Measurements from ENCODE around the gene CACNA2D3. TPM values are rescaled to one million over a fixed set of nuclear protein-coding genes. Genes with fewer than 3 reads are reported as not detected.

Gene CACNA2D3
- total RNA-seq, 6 donors from 2014 or later, result 2.9 to 16.8 (median 4.9) TPM

DNA sequence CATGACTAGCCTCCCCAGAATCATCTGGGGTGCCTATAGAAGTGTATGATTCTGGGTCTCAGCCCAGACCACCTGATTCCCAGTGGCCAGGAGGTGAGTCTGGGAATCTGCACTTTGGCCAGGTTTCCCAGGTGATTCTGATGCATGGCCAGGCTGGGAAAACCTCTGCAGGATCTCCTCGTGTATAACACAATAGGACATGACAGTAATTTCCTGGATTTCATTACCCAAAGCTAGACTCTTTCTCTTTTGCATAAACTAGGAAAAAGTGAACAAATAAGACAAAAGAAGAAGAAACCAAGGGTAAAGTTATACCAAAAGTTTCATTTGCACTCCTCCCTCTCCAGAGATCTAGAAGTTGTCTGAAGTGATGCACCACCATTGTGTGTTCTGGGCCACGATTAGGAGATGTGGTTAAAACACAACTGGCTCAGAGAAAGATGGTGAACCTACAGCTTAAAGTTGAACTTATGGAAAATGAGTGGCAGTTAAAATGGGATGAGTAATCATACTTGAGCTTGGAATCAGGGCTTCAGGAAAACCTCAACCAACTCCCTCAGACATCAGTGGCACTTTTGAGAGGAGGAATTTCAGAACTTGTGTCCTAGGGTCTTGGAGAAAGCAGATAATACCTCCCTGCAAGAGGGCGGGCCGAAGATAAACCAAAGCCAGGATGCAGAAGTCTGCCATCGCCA, 914.7 kb downstream of the CACNA2D3 start:
- Histone ChIP-seq H3K4me3 (no peak overlapping the region), H3K36me3 (no peaks in the 10 kb centered on the region), H3K9me3 (no peaks in the 10 kb centered on the region), H3K4me1 (no peaks in the 10 kb centered on the region), H3K27me3 (no peaks in the 10 kb centered on the region), H3K27ac (no peak overlapping the region)
- no peak for TF ChIP-seq EP300 (IDR thresholded peaks at IDR 0.05)
- no peak for TF ChIP-seq POLR2AphosphoS5 (IDR thresholded peaks at IDR 0.05)
- no peak for TF ChIP-seq POLR2A (IDR thresholded peaks at IDR 0.05)
- TF ChIP-seq, protein P1, sequence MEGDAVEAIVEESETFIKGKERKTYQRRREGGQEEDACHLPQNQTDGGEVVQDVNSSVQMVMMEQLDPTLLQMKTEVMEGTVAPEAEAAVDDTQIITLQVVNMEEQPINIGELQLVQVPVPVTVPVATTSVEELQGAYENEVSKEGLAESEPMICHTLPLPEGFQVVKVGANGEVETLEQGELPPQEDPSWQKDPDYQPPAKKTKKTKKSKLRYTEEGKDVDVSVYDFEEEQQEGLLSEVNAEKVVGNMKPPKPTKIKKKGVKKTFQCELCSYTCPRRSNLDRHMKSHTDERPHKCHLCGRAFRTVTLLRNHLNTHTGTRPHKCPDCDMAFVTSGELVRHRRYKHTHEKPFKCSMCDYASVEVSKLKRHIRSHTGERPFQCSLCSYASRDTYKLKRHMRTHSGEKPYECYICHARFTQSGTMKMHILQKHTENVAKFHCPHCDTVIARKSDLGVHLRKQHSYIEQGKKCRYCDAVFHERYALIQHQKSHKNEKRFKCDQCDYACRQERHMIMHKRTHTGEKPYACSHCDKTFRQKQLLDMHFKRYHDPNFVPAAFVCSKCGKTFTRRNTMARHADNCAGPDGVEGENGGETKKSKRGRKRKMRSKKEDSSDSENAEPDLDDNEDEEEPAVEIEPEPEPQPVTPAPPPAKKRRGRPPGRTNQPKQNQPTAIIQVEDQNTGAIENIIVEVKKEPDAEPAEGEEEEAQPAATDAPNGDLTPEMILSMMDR (IDR thresholded peaks at IDR 0.05), result no peak
- DNase-seq (no peak), ATAC-seq (ENCODE audit: low FRiP score in 2 of 2) (no peak)
- 81 to 85% methylated on average over 5 of the region's 5 CpGs for WGBS, 2 donors

DNA sequence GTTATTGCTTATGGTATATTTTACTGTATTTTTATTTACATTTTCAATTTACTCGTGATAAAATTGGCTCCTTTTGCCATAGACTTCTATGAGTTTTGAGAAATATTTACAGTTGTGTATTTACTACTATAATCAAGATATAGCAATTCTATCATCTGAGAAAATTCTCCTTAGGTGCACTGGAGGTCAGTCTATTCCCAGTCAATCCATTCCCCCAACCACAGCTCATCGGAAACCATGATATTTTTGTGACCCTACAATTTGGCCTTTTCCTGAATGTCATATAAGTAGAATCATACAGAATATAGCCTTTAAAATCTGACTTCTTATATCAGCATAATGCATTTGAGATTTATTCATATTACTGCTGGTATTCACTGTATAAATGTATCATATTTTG, 920.2 kb downstream of the CACNA2D3 start:
- no peaks in the 10 kb centered on the region for H3K36me3 ChIP-seq
- no peaks in the 10 kb centered on the region for H3K27me3 ChIP-seq
- H3K4me3 ChIP-seq, result no peak overlapping the region
- WGBS, 2 donors, result 76 to 80% methylated on average over 2 of the region's 2 CpGs
- DNase-seq (no peak), ATAC-seq (ENCODE audit: low FRiP score in 2 of 2) (no peak)
- H3K27ac ChIP-seq, result no peak overlapping the region
- TF ChIP-seq EP300 (IDR thresholded peaks at IDR 0.05) (no peak), POLR2A (IDR thresholded peaks at IDR 0.05) (no peak), POLR2AphosphoS5 (IDR thresholded peaks at IDR 0.05) (no peak)
- TF ChIP-seq, protein P1 (IDR thresholded peaks at IDR 0.05), result no peak
- H3K4me1 ChIP-seq, result no peaks in the 10 kb centered on the region
- H3K9me3 ChIP-seq, result no peaks in the 10 kb centered on the region

DNA sequence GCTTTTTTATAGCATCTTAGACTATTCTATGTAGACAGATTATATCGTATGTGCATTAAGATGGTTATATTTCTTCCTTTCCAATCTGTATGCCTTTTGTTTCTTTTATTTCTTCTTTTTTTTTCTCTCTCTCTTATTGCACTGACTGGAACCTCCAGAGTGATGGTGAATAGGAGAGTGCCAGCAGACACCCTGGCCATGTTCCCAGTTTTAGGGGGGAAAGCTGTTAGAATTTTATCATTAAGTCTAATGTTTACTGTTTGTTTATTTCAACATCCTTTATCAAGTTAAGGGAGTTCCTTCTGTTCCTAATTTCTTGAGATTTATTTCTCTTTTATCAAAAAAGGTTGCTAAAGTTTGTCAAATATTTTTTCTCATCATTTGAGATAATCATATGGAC, 922.1 kb downstream of the CACNA2D3 start:
- DNase-seq (no peak), ATAC-seq (ENCODE audit: low FRiP score in 2 of 2) (no peak)
- Histone ChIP-seq H3K27me3 (no peaks in the 10 kb centered on the region), H3K27ac (no peak overlapping the region), H3K4me1 (no peaks in the 10 kb centered on the region), H3K36me3 (no peaks in the 10 kb centered on the region), H3K9me3 (no peaks in the 10 kb centered on the region), H3K4me3 (no peak overlapping the region)
- TF ChIP-seq EP300 (IDR thresholded peaks at IDR 0.05), result no peak
- TF ChIP-seq POLR2A (IDR thresholded peaks at IDR 0.05), result no peak
- no peak for TF ChIP-seq POLR2AphosphoS5 (IDR thresholded peaks at IDR 0.05)
- TF ChIP-seq, protein P1 (IDR thresholded peaks at IDR 0.05), result no peak
- 76 to 77% methylated on average over 1 of the region's 1 CpG for WGBS, 2 donors

DNA sequence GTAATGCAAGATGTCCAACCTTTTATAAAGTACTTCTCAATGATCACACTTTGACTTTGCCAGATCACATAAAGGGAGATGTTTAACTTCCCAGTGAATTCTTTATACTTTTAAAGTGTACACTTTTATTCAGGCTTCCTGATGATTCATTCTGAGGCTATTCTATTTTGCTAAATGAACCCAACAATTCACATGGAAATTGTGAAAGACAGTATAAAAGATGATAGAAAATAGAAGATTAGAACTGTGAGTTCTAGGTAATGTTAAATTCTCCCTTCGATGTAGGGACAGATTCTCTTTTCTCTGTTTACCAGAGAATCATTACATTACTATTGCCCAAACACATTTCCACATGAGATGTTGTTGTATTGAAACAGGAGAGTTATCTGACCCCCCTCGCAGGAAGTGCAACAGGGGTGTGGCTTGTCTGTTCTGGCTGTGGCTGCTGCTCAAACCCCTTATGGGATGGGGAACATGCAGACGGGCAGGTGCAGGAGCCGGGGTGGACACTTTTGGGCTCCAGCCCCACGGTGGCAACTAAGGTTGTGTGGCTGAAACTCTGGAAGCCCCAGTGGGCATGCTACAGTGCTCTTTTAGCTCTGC, 936.8 kb downstream of the CACNA2D3 start:
- DNase-seq, result no peak
- ATAC-seq (ENCODE audit: low FRiP score in 2 of 2), result no peak
- TF ChIP-seq, protein P1 (IDR thresholded peaks at IDR 0.05), result no peak
- WGBS, 2 donors, result 84 to 85% methylated on average over 2 to 5 of the region's 5 CpGs
- Histone ChIP-seq H3K9me3 (peaks cover 0 to 14% (median 5%) of the 10 kb centered on the region in 4 donors), H3K4me1 (no peaks in the 10 kb centered on the region), H3K36me3 (no peaks in the 10 kb centered on the region), H3K4me3 (no peak overlapping the region), H3K27ac (no peak overlapping the region), H3K27me3 (no peaks in the 10 kb centered on the region)

All from upper lobe of left lung (tissue), 6 donors.